ENCODE results near the gene PPID.
A peak's percentile ranks its signal among the peaks of the same experiment; 100 is the strongest.
"Not testable (repeated sequence)": the region's sequence is repeated elsewhere in the genome, so short reads cannot be mapped to it uniquely, and the experiment has no call there.

Gene PPID

GRCh38 chr4:158722917-158723793 is at the start of gene PPID:
Gene PPID (minus strand): TSS chr4:158723396. CDS start chr4:158723288, 108 bp downstream.
- peak; percentile 89 to 91 for DNase-seq

- DNase-seq, result no peak
Observed at GRCh38 chr4:158771776-158772175, 48.6 kb upstream of the PPID start.

GRCh38 chr4:158770671-158771070 is 47.5 kb upstream of the PPID start:
- no peak for DNase-seq

DNA sequence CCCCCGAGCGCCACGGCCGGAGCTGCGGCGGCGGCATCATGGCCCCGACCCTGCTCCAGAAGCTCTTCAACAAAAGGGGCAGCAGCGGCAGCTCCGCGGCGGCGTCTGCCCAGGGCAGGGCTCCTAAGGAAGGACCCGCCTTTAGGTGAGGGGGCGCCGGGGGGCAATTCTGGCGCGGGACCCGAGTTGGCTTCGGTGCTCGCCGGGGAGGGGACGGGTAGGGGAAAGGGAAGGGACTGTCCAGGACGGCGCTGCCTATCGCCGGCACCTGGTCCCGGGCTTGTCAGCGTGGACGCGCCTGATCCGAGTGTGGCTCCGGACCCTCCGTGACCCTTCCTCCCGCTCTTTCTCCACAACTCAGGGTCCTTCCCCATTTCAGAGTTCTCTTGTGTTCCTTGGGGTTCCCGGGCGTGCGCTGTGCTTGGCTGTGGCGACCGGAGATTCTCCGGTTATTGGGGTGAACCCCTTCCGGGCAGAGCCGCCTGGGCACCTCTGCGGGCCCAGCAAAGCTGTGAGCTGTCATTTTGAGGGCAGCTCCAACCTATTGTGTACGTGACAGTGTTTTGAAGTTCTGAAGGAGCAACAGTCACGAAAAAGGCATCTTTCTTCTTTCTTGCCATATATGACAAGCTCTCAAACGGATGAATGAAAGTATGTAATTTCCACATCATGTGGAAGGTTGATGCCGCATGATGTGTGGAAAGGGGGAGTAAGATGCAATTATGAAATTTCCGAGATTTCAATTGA is 46.2 kb upstream of the PPID start:
- DNase-seq, result peak; percentile 86 to 96

GRCh38 chr4:158768555-158769174 is 45.5 kb upstream of the PPID start, which contains the start of gene FNIP2:
Gene FNIP2 (plus strand): TSS chr4:158769026. CDS start chr4:158769213, 187 bp downstream.
- DNase-seq, result peak; percentile 72 to 74

DNA sequence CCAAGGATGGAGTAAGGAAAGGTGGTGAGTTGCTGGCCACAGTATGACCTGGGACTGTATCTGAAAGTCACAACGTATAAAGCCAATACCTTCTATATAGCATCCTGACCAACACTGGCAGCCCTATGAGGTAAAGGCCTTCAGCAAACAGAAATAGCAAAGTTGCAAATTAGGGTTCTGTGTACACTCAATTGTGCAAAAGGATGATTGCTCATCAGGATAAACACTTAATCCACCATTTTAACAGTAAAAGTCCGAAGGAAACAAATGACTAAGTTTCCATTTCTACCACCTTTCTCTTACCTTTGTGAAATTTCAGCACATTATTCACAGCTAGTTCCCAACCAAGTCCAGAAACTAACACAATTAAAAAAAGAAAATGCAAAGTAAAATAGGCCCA is 44.3 kb upstream of the PPID start:
- DNase-seq, result peak in 1 of 2 donors; percentile 41

DNA sequence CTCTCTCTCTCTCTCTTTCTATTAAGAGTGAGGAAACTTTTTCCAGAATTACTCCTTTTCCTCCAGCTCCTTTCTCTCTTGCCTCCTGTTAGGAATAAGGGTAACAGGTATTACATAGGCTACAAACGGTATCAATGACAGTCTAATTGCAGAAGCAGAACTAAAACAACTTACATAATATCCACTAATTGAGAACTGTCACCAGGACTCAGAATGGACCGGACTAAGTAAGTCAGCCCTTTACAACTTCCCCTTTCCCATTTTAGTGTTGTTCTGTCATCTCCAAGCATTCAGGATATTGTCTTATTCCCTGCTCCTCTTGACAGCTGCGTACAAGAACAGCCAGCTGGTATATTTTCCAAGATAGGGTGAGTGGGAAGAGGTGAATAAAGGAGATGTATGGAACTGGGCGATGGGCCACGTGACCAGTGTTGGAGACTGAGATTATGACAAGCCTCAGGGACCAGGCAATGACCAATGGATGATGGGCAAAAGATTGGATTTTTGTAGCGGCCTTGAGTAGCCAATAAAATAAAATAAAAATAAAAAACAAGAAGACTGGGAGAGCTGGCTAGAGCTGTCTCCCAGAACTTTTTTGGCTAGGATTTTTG is 43.3 kb upstream of the PPID start:
- peak; percentile 72 to 80 for DNase-seq

- no peak for DNase-seq
Observed at GRCh38 chr4:158763462-158763861, 40.3 kb upstream of the PPID start.

GRCh38 chr4:158762553-158762952 is 39.4 kb upstream of the PPID start:
- no peak for DNase-seq

- no peak for DNase-seq
Observed at GRCh38 chr4:158760866-158761265, 37.7 kb upstream of the PPID start.

DNA sequence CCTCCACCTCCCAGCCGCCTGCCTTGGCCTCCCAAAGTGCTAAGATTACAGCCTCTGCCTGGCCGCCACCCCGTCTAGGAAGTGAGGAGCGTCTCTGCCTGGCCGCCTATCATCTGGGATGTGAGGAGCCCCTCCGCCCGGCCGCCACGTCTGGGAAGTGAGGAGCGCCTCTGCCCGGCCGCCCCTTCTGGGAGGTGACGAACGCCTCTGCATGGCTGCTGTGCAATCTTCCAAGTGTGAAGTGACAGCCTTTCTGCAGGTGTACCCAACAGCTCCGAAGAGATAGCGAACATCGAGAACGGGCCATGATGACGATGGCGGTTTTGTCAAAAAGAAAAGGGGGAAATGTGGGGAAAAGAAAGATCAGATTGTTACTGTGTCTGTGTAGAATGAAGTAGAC is 36.3 kb upstream of the PPID start:
- not testable (repeated sequence) for DNase-seq

DNA sequence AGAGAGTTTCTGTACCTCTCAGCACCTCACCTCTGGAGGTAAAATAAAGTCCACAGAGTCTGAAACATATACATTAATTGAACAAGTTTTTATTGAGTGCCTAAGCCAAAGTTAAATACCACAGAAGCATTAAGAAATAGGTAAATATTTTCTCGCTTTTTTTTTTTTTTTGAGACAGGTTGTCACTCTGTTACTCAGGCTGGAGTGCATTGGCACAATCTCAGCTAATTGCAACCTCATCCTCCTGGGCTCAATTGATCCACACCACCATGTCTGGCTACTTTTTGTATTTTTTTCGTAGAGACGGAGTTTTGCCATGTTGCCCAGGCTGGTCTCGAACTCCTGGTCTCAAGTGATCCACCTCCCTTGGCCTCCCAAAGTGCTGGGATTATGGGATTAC is 35.5 kb upstream of the PPID start:
- DNase-seq, result no peak

DNA sequence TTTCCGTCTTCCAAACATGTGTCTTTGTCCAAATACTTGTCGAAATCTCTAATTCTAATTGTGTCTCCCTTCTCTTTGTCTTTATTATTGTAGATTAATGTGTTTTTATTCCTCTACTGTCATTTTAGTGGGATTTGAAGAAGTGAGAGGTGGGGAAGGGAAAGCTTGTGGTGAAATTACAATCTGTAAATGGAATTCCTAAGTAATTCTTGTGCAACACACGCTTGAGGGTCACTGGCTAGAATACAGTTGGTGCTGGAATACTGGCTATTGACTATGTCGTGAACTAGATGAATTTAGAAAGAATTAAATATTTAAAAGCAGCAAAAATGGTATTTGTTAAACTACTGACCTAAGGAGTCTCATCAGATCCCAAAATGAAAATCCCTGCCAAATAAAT is 34.9 kb upstream of the PPID start:
- DNase-seq, result no peak

DNA sequence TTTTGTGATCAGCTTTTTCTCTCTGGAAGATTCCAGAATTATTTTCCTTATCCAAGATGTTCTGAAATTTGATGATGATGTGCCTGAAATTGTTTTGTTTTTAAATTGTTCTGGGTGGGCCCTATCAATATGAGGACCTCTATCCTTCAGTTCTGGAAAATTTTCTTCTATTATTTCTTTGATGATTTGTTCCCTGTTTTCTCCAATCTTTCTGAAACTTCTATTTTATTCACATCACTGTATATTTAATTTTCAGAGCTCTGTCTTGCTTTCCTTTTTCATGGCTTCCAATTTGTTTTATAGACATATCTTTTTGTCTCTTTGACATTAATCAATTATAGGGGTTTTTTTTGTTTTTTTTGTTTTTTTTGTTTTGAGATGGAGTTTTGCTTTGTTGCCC is 33.4 kb upstream of the PPID start:
- no peak for DNase-seq

DNA sequence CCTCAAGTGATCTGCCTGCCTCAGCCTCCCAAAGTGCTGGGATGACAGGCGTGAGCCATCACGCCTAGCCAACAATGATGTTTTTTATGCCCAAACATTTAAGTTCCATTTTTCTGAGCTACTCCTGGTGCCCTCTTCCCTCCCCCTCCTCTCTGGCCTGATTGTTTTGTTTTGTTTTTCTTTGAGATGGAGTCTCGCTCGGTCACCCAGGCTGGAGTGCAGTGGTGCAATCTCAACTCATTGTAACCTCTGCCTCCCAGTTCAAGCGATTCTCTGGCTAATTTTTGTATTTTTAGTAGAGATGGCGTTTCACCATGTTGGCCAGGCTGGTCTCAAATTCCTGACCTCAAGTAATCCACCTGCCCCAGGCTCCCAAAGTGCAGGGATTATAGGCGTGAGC is 32.6 kb upstream of the PPID start:
- not testable (repeated sequence) for DNase-seq

DNA sequence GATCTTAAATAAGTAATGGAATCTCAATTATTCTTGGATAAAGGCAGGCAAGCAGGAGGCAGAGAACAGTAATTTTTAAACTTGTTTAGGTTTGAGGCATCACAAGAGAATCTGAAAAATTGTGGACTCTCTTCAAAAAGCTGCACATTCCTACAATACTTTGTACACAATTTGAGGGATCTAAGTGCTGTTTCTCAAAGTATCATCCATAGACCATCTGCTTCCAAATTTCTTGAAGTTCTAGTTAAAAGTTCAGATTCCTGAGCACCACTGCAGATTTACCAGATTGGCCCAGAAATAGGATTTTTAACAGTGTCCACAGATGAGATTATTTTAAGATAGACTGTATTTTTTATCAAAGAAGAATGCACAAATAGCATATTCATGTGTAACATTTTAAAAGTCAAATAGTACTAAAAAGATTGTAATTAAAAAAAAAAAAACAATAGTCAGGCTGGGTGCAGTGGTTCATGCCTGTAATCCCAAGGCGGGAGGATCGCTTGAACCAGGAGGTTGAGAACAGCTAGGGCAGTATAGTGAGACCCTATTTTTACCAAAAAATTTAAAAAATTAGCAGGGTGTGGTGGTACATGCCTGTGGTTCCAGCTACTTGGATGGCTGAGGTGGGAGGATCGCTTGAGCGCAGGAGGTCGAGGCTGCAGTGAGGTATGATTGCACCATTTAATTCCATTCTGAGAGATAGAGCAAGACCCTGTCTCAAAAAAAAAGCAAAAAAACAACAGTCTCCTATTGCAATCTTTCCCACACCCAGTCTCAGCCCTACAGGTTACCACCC is 31.4 kb upstream of the PPID start:
- DNase-seq, result no peak

DNA sequence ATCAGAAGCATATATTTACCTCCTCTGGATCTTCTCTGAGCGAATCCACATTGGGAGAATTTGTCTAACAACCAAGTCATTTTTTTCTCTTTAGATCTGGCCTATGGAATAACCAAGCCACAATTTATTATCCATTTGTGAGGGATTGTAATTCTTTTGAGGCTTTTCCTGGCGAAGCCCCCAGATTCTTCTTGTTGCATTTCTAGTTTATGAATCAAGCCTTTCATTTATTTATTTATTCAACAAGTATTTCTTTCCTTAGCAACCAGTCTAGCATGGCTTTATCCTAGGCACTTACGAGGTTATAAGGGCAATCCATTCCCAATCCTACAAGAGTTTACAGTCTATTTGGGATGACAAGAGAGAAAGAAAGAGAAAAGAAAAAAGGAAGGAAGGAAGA is 27.2 kb upstream of the PPID start:
- no peak for DNase-seq

GRCh38 chr4:158746537-158746936 is 23.3 kb upstream of the PPID start:
- not testable (repeated sequence) for DNase-seq

GRCh38 chr4:158741326-158742021 is 18.3 kb upstream of the PPID start:
- DNase-seq, result no peak

GRCh38 chr4:158739600-158739999 is 16.4 kb upstream of the PPID start:
- no peak for DNase-seq

GRCh38 chr4:158738866-158739265 is 15.7 kb upstream of the PPID start:
- no peak for DNase-seq
